Measurements from ENCODE around the gene SIX3.

GRCh38 chr2:44951124-44951523 is 9.6 kb downstream of the SIX3 start:
- no peak for TF ChIP-seq CTCF (IDR thresholded peaks at IDR 0.05; ENCODE audit: low read length)
- TF ChIP-seq EZH2 (IDR thresholded peaks at IDR 0.05; ENCODE audit: borderline replicate concordance, low read length), result no peak

All from OCI-LY1 (cell line).